Ishikawa (cell line): ENCODE measurements around the gene MYL6B.
A peak's percentile ranks its signal among the peaks of the same experiment; 100 is the strongest.

ENCODE experiments used
- CEBPB ChIP-seq: IDR thresholded peaks from 2 replicates; pipeline ENCODE4 v1.6.1; 2012
- CREB1 ChIP-seq: IDR thresholded peaks from 2 replicates; pipeline ENCODE4 v1.6.1; 2012; ENCODE audit warnings: low read depth
- EGR1 ChIP-seq: IDR thresholded peaks from 2 replicates; pipeline ENCODE4 v1.6.1; 2012
- EP300 ChIP-seq: IDR thresholded peaks from 2 replicates; pipeline ENCODE4 v1.6.1; 2012; ENCODE audit warnings: borderline replicate concordance
- FOXM1 ChIP-seq: IDR thresholded peaks from 2 replicates; pipeline ENCODE4 v1.6.1; 2012; ENCODE audit warnings: low read depth, borderline replicate concordance
- NFIC ChIP-seq: IDR thresholded peaks from 2 replicates; pipeline ENCODE4 v1.6.1; 2012
- RAD21 ChIP-seq: IDR thresholded peaks from 2 replicates; pipeline ENCODE4 v1.6.1; 2012; ENCODE audit warnings: low read depth
- REST ChIP-seq: IDR thresholded peaks from 2 replicates; pipeline ENCODE4 v1.6.1; 2012; ENCODE audit warnings: low read depth, mild to moderate bottlenecking
- TAF1 ChIP-seq: IDR thresholded peaks from 2 replicates; pipeline ENCODE4 v1.6.1; 2012; ENCODE audit warnings: low read depth, mild to moderate bottlenecking
- TCF12 ChIP-seq: IDR thresholded peaks from 2 replicates; pipeline ENCODE4 v1.6.1; 2012; ENCODE audit warnings: low read depth
- TEAD4 ChIP-seq: IDR thresholded peaks from 2 replicates; pipeline ENCODE4 v1.6.1; 2012
- YY1 ChIP-seq: IDR thresholded peaks from 2 replicates; pipeline ENCODE4 v1.6.1; 2012; ENCODE audit warnings: low read depth
- ZBTB7A ChIP-seq: IDR thresholded peaks from 2 replicates; pipeline ENCODE4 v1.6.1; 2012; ENCODE audit warnings: low read depth
- TF ChIP-seq, protein P1 (sequence below): IDR thresholded peaks from 2 replicates; pipeline ENCODE4 v1.6.1; 2012
- TF ChIP-seq, protein P2 (sequence below): IDR thresholded peaks from 2 replicates; pipeline ENCODE4 v1.6.1; 2012

Gene MYL6B

DNA sequence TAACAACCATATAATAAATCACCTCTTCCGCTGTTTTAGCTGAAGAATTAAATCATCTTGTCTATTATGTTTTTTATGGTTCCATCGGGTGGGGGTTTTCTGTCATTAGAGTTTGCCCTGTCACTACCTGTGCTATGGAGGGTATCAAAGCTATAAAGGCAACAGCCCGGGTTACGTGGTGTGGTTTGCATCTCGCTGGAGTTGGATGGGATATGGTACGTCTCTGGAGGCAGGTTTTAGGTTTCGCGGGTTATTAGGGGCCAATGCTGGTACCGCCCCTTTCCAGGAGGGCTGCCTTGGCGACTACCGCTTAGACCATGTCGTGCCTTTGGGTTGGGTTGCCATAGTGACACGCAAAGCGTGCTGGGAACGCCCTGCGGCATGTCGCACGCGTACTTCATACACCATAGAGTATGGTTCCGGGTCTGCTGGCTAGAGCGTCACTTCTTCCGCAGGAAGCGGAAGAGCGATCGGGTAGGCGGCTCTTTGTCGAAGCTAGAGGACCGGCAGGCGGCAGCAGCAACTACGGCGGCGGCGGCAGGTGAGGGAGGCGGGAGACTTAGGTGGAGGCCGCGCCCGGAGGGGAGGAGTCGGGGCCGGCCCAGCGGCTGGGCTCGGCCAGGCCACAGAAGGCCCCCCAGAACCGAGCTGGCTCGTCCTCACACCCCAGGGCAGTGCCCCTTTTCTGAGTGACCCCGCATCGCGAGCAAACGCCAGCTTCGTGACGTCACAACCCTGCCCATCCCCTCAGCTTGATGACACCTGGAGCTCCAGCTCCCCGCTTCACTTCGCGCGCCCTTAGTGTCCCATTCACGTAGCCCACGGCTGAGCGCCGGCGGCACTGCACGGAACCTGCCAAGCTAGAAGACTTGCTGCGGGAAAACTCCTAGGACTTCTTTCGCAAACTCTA, 34.4 kb upstream of the MYL6B start, which contains the start of gene ZC3H10:
Gene ZC3H10, plus strand, starts transcription at position 489 of the 910 bp plus-strand sequence. CDS start 2,297 bp downstream, outside the sequence.
- TF ChIP-seq NFIC (peak; percentile 70; the same call in 1 of the 2 replicates), CREB1 (peak; percentile 77), REST (no peak), ZBTB7A (no peak), EGR1 (peak; percentile 70), TCF12 (peak; percentile 85), EP300 (peak; percentile 67; the same call in 1 of the 2 replicates), TAF1 (peak; percentile 86), CEBPB (peak; percentile 37; the same call in 1 of the 2 replicates), YY1 (peak; percentile 80), RAD21 (no peak; the same call in 1 of the 2 replicates), TEAD4 (peak; percentile 91), FOXM1 (no peak)
- TF ChIP-seq, protein P1, sequence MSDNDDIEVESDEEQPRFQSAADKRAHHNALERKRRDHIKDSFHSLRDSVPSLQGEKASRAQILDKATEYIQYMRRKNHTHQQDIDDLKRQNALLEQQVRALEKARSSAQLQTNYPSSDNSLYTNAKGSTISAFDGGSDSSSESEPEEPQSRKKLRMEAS, result peak; percentile 97
- TF ChIP-seq, protein P2, sequence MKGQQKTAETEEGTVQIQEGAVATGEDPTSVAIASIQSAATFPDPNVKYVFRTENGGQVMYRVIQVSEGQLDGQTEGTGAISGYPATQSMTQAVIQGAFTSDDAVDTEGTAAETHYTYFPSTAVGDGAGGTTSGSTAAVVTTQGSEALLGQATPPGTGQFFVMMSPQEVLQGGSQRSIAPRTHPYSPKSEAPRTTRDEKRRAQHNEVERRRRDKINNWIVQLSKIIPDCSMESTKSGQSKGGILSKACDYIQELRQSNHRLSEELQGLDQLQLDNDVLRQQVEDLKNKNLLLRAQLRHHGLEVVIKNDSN, result peak; percentile 61; the same call in 1 of the 2 replicates

DNA sequence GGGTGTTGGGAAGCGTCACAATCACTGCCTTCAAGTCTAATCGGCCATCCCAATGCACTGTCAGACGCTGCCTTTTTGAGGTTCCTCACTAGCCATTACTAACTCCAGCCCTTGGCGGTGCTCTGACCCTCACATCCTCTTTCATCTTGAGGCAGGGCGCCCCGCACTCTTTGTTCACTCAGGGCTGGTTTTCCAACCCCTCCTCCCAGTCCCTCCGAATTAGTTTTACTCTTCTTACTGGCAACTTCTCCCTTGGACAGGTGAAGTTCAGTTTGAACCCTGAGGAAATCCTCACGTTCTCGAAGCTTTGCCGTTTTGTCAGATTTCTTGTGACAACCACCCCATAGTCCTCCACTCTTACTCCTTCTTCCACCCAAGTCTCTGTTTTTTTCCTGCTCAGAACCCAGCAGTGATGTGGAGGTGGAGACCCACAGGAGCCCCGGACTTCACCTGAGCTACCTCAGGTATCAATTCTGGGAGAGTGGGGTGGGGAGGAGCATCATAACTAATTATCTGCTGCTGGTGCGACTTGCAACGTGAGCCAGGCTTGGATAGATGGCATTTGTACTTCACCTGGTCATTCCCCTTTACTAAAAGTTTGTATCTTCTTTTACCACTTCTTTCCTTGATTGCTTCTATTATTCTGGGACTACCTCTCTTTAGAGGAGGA, 33.6 kb upstream of the MYL6B start:
- TF ChIP-seq CEBPB, result no peak
- no peak for TF ChIP-seq REST
- no peak for TF ChIP-seq NFIC
- no peak for TF ChIP-seq EP300

DNA sequence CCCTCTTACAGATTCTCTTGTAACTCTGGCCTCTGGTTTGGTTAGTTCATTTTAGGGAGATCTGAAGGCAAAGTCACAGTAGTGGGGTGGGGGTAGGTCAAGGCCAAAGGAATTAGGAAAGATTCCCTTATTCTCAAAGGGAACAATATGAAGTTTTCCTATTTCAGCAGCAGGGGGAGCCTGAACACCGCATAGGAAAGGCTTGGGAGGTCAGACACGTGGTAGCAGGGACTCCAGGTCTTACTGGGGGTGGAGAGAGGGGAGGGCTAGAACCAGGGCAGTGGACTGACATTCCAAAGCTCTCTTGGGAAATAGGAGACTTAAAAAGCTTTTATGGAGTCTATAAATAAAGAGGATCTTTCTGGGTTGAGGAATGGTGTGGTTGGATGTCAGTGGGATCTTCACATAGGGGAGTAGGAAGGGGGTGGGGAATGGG, 33.0 kb upstream of the MYL6B start:
- TF ChIP-seq, protein P2, result peak; percentile 90
- no peak for TF ChIP-seq NFIC
- TF ChIP-seq CREB1, result no peak
- TF ChIP-seq FOXM1, result no peak
- TF ChIP-seq EGR1, result no peak
- TF ChIP-seq, protein P1, result peak; percentile 97
- no peak for TF ChIP-seq ZBTB7A
- 0 out of 2 replicates have a peak, but pooled peaks have one; percentile 13 for TF ChIP-seq TEAD4
- TF ChIP-seq CEBPB, result no peak
- no peak for TF ChIP-seq TCF12
- TF ChIP-seq YY1, result no peak
- no peak for TF ChIP-seq EP300
- no peak for TF ChIP-seq REST
- 0 out of 2 replicates have a peak, but pooled peaks have one; percentile 13 for TF ChIP-seq TAF1
- peak; percentile 90 for TF ChIP-seq RAD21
